Stimulated activated CD8-positive, alpha-beta memory T cell treated with anti-CD3 and anti-CD28 coated beads, Interleukin-4, amount 100 ng/mL, for 48 hours (primary cell): ENCODE measurements around the gene FXYD5.
A peak's percentile ranks its signal among the peaks of the same experiment; 100 is the strongest.

Experiments used
- DNase-seq: peaks from one replicate; pipeline ENCODE4 v3.0.0-alpha.2; 2020

Gene FXYD5, protein sequence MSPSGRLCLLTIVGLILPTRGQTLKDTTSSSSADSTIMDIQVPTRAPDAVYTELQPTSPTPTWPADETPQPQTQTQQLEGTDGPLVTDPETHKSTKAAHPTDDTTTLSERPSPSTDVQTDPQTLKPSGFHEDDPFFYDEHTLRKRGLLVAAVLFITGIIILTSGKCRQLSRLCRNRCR

GRCh38 chr19:35154525-35155406 is at the start of gene FXYD5:
Gene FXYD5 (plus strand): TSS chr19:35154735. CDS start chr19:35155551, 816 bp downstream.
- DNase-seq, result peak; percentile 89

GRCh38 chr19:35105047-35105410 is 49.5 kb upstream of the FXYD5 start:
- DNase-seq, result no peak

GRCh38 chr19:35105411-35106290 is 48.9 kb upstream of the FXYD5 start:
- no peak for DNase-seq

DNA sequence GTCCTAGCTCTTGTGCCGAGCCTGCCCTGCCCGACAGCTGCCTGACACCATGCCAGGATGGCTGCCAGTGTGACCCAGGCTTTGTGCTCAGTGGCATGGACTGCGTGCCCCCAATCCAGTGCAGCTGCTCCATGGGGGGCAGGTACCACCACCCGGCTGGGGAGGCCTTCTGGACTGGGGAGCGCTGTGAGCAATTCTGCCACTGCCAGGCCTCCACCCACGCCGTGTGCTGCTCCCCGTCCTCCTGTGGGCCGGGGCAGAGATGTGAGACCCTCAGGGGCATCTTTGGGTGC is 48.3 kb upstream of the FXYD5 start:
- DNase-seq, result no peak

- DNase-seq, result no peak
These were observed 47.5 kb upstream of the FXYD5 start for GRCh38 chr19:35106898-35107541.

DNA sequence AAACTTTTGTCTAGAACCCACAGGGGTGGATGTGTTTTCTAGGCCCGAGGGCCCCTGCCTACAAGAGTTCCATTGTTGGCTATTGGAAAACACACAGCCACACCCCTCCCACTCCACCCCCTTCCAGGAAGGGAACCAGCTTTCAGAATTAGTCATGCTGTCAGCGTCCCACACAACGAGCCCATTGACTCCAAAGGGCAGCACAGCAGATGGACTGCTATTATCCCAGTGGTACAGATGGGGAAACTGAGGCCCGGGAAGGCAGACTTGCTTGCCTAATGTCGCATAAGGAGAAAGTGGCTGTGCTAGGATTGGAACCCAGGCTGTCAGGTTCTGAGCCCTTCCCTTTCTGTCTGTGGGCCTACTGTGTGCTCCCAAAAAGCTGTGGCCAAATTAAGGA is 47.0 kb upstream of the FXYD5 start:
- peak; percentile 38 for DNase-seq

- DNase-seq, result no peak
These were observed 45.8 kb upstream of the FXYD5 start for GRCh38 chr19:35108730-35109129.

DNA sequence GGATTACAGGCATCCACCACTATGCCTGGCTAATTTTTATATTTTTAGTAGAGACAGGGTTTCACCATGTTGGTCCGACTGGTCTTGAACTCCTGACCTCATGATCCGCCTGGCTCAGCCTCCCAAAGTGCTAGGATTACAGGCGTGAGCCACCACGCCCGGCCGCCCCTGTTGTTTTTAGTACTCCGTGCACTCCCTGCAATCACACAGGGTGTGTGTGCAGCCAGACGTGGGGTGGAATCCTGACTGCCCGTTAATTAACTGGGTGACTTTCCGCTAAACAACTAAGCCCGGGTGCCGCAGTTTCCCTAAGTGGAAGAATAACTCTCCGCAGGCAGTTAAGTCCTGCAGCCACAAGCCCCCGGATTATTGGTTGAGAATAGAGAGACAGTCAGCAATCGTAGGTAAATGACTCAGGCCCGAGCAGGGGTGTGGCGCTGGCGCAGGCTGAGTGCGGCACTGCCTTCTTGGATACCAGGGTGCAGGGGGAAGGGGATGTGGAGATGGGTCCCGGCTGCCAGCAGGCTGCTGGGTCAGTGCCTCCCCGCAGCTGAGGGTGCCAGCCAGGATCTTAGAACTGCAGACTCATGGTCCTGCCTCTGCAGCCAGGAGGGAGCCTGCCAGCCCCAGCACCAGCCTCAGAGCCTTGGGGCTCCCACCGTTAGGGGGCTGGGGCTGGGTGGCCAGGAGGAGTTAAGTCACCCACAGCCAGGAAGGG is 45.0 kb upstream of the FXYD5 start:
- no peak for DNase-seq

DNA sequence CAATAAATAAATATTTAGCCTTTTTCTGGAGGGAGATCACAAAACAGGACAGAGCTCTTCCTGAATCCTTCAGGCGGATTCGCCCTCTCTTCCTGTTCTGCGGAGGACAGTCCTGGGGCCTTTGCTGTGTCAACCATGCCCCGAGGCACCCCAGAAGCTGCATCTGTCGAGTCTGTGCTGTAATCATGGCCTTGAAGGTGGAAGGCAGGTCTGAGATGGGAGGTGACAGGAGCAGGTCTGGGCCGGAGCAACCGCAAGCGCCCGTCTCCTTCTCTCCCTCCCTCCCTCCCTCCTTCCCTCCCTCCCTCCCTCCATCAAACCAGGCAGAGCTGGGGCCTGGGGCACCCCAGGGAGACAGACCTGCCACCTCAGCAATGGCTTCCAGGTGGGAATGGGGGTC is 43.6 kb upstream of the FXYD5 start:
- no peak for DNase-seq

DNA sequence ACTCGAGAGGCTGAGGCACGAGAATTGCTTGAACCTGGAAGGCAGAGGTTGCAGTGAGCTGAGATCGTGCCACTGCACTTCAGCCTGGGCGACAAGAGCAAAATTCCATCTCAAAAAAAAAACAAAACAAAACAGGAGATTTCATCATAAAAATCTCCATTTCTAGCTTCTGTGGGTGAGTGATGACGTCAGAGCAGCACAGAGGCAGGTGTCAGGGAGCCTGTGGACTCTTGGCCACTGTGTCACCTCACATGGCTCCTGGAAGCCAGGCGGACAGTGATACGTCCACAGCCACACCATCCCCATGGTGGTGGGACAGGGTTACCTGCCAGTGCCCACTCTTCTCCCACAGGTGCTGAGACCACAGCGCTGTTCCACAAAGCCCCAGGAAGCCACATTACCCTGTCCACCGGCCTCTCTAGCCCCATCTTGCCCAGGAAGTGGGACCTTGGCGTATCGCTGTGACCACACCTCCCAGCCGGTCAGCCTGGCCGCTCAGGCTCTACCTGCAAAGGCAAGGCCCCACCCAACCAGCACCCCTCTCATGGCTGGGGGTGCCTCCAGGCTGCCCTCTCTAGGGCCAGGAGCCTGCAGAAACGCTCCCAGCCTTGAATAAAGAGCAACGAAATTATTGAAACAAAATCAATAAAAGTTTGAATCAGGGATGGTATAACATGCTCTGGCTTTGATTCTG is 41.4 kb upstream of the FXYD5 start:
- DNase-seq, result no peak

- DNase-seq, result peak; percentile 88
These were observed 40.0 kb upstream of the FXYD5 start for GRCh38 chr19:35114353-35115176.

- DNase-seq, result no peak
These were observed 39.2 kb upstream of the FXYD5 start, which contains the start of gene FXYD3 for GRCh38 chr19:35115177-35115951. Gene FXYD3 (plus strand): TSS chr19:35115823. CDS start chr19:35119377, 3,554 bp downstream.

- DNase-seq, result no peak
These were observed 38.3 kb upstream of the FXYD5 start for GRCh38 chr19:35116072-35116801.

DNA sequence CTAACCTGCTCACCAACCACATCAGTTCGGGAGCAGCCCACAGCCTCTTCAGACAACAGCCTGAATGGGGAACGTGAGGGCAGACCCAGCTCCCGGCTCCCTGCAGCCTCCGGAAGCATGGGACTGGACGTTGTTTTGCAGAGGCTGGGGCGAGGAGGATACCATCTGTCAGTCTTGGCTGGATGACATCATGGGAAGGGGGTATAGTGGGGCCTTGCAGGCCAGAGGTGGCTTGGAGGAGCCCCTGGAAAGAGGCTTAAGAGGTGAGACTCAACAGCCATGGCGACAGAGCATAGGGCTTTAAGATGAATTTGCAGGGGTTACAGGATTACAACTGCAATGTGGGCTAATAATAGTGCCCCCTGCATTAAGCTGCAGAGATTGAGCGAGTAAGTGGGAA is 37.4 kb upstream of the FXYD5 start:
- DNase-seq, result no peak

DNA sequence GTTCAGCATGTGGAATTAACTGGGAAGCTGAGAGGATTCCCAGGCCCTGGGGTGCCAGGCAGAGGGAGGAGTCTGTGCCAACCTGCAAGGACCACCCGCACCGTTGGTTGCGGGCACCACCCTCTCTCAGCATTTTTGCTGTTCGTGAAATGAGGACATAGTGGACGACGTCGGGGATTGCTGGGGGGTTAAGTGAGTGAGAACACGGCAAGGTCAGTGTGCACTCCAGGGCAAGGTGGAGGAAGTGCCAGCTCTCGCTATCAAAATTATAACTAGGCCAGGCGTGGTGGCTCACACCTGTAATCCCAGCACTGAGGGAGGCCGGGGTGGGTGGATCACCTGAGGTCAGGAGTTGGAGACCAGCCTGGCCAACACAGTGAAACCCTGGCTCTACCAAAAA is 36.7 kb upstream of the FXYD5 start:
- no peak for DNase-seq

- DNase-seq, result no peak
These were observed 36.1 kb upstream of the FXYD5 start for GRCh38 chr19:35118268-35119020.

DNA sequence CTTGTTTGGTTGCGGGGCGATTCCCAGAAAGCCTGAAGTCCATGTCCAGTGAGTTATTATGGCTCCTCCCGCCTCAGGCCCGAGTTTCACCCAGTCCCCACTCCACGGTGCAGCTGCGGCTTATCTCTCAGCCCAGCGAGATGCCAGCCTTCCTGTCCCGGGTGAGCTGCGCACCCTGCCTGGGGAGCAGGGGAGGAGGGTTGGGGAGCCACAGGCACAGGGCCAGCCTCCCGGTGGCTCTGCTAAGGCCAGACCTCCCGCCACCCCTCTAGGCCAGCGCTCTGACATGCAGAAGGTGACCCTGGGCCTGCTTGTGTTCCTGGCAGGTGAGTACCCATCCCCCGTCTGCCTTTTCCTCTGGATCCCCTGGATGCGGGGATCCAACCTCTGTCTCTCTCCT is 35.4 kb upstream of the FXYD5 start:
- no peak for DNase-seq

- no peak for DNase-seq
These were observed 34.9 kb upstream of the FXYD5 start for GRCh38 chr19:35119578-35120155.
